Renal pelvis (tissue), 4 donors: ENCODE results near the gene LSG1. TPM values are rescaled to one million over a fixed set of nuclear protein-coding genes. Genes with fewer than 3 reads are reported as not detected.
"Not testable (repeated sequence)": the region's sequence is repeated elsewhere in the genome, so short reads cannot be mapped to it uniquely, and the experiment has no call there.

ENCODE experiments used
- DNase-seq: peaks from one replicate; pipeline ENCODE4 v3.0.0-alpha.2; 2013
- polyA plus RNA-seq, 3 donors: library from polyadenylated mRNA; unstranded; fragments of 120-200 nt; gene quantifications; one replicate each; pipeline ENCODE4 v1.2.1, GENCODE V29; 2013; ENCODE audit not compliant: insufficient read length in 3 of 3

LSG1 gene
- polyA plus RNA-seq, 3 donors, result 30.4 to 51.1 (median 44.0) TPM

GRCh38 chr3:194661946-194662345, 10.0 kb downstream of the LSG1 start:
- no peak for DNase-seq

- no peak for DNase-seq
Observed at GRCh38 chr3:194661374-194661773, 10.6 kb downstream of the LSG1 start.

GRCh38 chr3:194659778-194660177, 12.2 kb downstream of the LSG1 start:
- no peak for DNase-seq

- DNase-seq, result no peak
Observed at GRCh38 chr3:194658477-194659242, 13.3 kb downstream of the LSG1 start.

GRCh38 chr3:194657439-194657838, 14.6 kb downstream of the LSG1 start:
- no peak for DNase-seq

GRCh38 chr3:194654443-194654842, 17.5 kb downstream of the LSG1 start:
- DNase-seq, result no peak

GRCh38 chr3:194647747-194648146, 24.2 kb downstream of the LSG1 start:
- no peak for DNase-seq

GRCh38 chr3:194642769-194643168, 29.2 kb downstream of the LSG1 start:
- no peak for DNase-seq

- no peak for DNase-seq
Observed at GRCh38 chr3:194640829-194641228, 31.2 kb downstream of the LSG1 start.

GRCh38 chr3:194638991-194639605, 32.9 kb downstream of the LSG1 start:
- no peak for DNase-seq

- DNase-seq, result no peak
Observed at GRCh38 chr3:194637541-194638400, 34.2 kb downstream of the LSG1 start.

GRCh38 chr3:194637066-194637465, 34.9 kb downstream of the LSG1 start:
- no peak for DNase-seq

- DNase-seq, result peak; percentile 68
Observed at GRCh38 chr3:194633349-194634004, 38.5 kb downstream of the LSG1 start, which contains the start of gene TMEM44. Gene TMEM44 (minus strand): TSS chr3:194633419. CDS start chr3:194633215, 204 bp downstream.

GRCh38 chr3:194632809-194633348, 39.1 kb downstream of the LSG1 start:
- DNase-seq, result peak; percentile 49

GRCh38 chr3:194632226-194632808, 39.7 kb downstream of the LSG1 start:
- DNase-seq, result no peak

- no peak for DNase-seq
Observed at GRCh38 chr3:194631696-194632095, 40.3 kb downstream of the LSG1 start.

GRCh38 chr3:194630681-194631080, 41.3 kb downstream of the LSG1 start:
- not testable (repeated sequence) for DNase-seq

- DNase-seq, result no peak
Observed at GRCh38 chr3:194624956-194625355, 47.0 kb downstream of the LSG1 start.

GRCh38 chr3:194623449-194624290, 48.3 kb downstream of the LSG1 start:
- no peak for DNase-seq

GRCh38 chr3:194622621-194623340, 49.2 kb downstream of the LSG1 start:
- DNase-seq, result no peak
